H9 (cell line): Measurements from ENCODE around the gene TMEM181. TPM values are rescaled to one million over a fixed set of nuclear protein-coding genes. Genes with fewer than 3 reads are reported as not detected.

Source experiments
- DNase-seq: peaks from one replicate; pipeline ENCODE4 v3.0.0-alpha.2; 2017
- H2AFZ ChIP-seq: one replicate; pipeline ENCODE4 v1.6.1; 2013; ENCODE audit warnings: mild to moderate bottlenecking, low read length, control low read depth, moderate library complexity
- H2AK5ac ChIP-seq: 2 replicates; pipeline ENCODE4 v1.6.1; 2013; ENCODE audit warnings: low read length, control low read depth, mixed read lengths; ENCODE audit not compliant: insufficient read length
- H2BK120ac ChIP-seq: one replicate; pipeline ENCODE4 v1.6.1; 2013; ENCODE audit warnings: low read depth, mild to moderate bottlenecking, low read length, control low read depth, inconsistent platforms; ENCODE audit not compliant: poor library complexity, severe bottlenecking
- H2BK12ac ChIP-seq: 2 replicates; pipeline ENCODE4 v1.6.1; 2013; ENCODE audit warnings: low read length, control low read depth, mixed read lengths, low read depth; ENCODE audit not compliant: insufficient read length
- H2BK15ac ChIP-seq: 2 replicates; pipeline ENCODE4 v1.6.1; 2013; ENCODE audit warnings: low read depth, low read length, control low read depth
- H2BK20ac ChIP-seq: one replicate; pipeline ENCODE4 v1.6.1; 2013; ENCODE audit warnings: low read depth, mild to moderate bottlenecking, low read length, control low read depth, inconsistent platforms; ENCODE audit not compliant: poor library complexity, severe bottlenecking
- H2BK5ac ChIP-seq: 2 replicates; pipeline ENCODE4 v1.6.1; 2013; ENCODE audit warnings: low read length, control low read depth, mixed read lengths; ENCODE audit not compliant: insufficient read length
- H3K14ac ChIP-seq: 2 replicates; pipeline ENCODE4 v1.6.1; 2013; ENCODE audit warnings: low read length, control low read depth; ENCODE audit not compliant: insufficient read depth
- H3K18ac ChIP-seq: 2 replicates; pipeline ENCODE4 v1.6.1; 2013; ENCODE audit warnings: low read depth, mild to moderate bottlenecking, mixed read lengths, low read length, control low read depth; ENCODE audit not compliant: insufficient read length
- H3K23ac ChIP-seq: 2 replicates; pipeline ENCODE4 v1.6.1; 2013; ENCODE audit warnings: low read length, control low read depth, mixed read lengths, low read depth; ENCODE audit not compliant: insufficient read length
- H3K23me2 ChIP-seq: 2 replicates; pipeline ENCODE4 v1.6.1; 2013; ENCODE audit warnings: low read depth, mild to moderate bottlenecking, mixed read lengths, low read length, control low read depth; ENCODE audit not compliant: insufficient read length, poor library complexity, severe bottlenecking
- H3K27ac ChIP-seq: 2 replicates; pipeline ENCODE4 v1.5.1; 2013; ENCODE audit warnings: low read length, control low read depth, mixed read lengths, low read depth; ENCODE audit not compliant: insufficient read length
- H3K27me3 ChIP-seq: 2 replicates; pipeline ENCODE4 v1.6.1; 2013; ENCODE audit warnings: low read length, control low read depth, inconsistent platforms; ENCODE audit not compliant: insufficient read depth
- H3K4ac ChIP-seq: 2 replicates; pipeline ENCODE4 v1.6.1; 2013; ENCODE audit warnings: low read depth, mild to moderate bottlenecking, control low read depth, inconsistent platforms, low read length, moderate library complexity
- H3K4me1 ChIP-seq: 2 replicates; pipeline ENCODE4 v1.6.1; 2013; ENCODE audit warnings: low read length, control low read depth, inconsistent platforms; ENCODE audit not compliant: insufficient read depth
- H3K4me2 ChIP-seq: 2 replicates; pipeline ENCODE4 v1.6.1; 2013; ENCODE audit warnings: low read length, control low read depth, mixed read lengths; ENCODE audit not compliant: insufficient read length, insufficient read depth
- H3K56ac ChIP-seq: 2 replicates; pipeline ENCODE4 v1.6.1; 2013; ENCODE audit warnings: low read depth, mild to moderate bottlenecking, mixed read lengths, low read length, control low read depth; ENCODE audit not compliant: insufficient read length
- H3K79me1 ChIP-seq: 2 replicates; pipeline ENCODE4 v1.6.1; 2013; ENCODE audit warnings: low read depth, mild to moderate bottlenecking, moderate library complexity, low read length, control low read depth, inconsistent platforms; ENCODE audit not compliant: insufficient read depth, poor library complexity, severe bottlenecking
- H3K79me2 ChIP-seq: 2 replicates; pipeline ENCODE4 v1.6.1; 2013; ENCODE audit warnings: low read length, control low read depth, inconsistent platforms; ENCODE audit not compliant: insufficient read depth
- H3K9ac ChIP-seq: 2 replicates; pipeline ENCODE4 v1.6.1; 2013; ENCODE audit warnings: low read length, control low read depth, mixed read lengths; ENCODE audit not compliant: insufficient read length; ENCODE audit errors: extremely low read depth
- H3K9me3 ChIP-seq: one replicate; pipeline ENCODE4 v1.6.1; 2013; ENCODE audit warnings: low read depth, low read length, inconsistent platforms; ENCODE audit not compliant: control insufficient read depth
- H3T11ph ChIP-seq: one replicate; pipeline ENCODE4 v1.6.1; 2013; ENCODE audit warnings: mild to moderate bottlenecking, low read length, control low read depth, inconsistent platforms
- H4K20me1 ChIP-seq: one replicate; pipeline ENCODE4 v1.6.1; 2013; ENCODE audit not compliant: control insufficient read depth, insufficient read length, insufficient read depth
- H4K5ac ChIP-seq: 2 replicates; pipeline ENCODE4 v1.6.1; 2013; ENCODE audit warnings: low read depth, mild to moderate bottlenecking, mixed read lengths, low read length, control low read depth; ENCODE audit not compliant: insufficient read length
- H4K8ac ChIP-seq: replicated peaks from 2 replicates; pipeline ENCODE4 v1.6.1; 2013; ENCODE audit warnings: low read length, control low read depth, mixed read lengths, low read depth; ENCODE audit not compliant: insufficient read length
- H4K91ac ChIP-seq: 2 replicates; pipeline ENCODE4 v1.6.1; 2013; ENCODE audit warnings: low read depth, mild to moderate bottlenecking, moderate library complexity, mixed read lengths, low read length, control low read depth; ENCODE audit not compliant: insufficient read length
- H3K27ac Mint-ChIP-seq, 3 experiments: 2 replicates in 2 of 3; 3 replicates in 1 of 3; pipeline ENCODE4 v1.8.0; 2020 to 2021; ENCODE audit warnings: mixed read lengths in 3 of 3, mild to moderate bottlenecking in 1 of 3, moderate library complexity in 1 of 3
- H3K27me3 Mint-ChIP-seq: 2 replicates; pipeline ENCODE4 v1.8.0; 2021; ENCODE audit warnings: low read depth, mild to moderate bottlenecking, moderate library complexity, mixed read lengths
- H3K36me3 Mint-ChIP-seq, 3 experiments: 2 replicates in 2 of 3; 3 replicates in 1 of 3; pipeline ENCODE4 v1.8.0; 2020 to 2021; ENCODE audit warnings: low read depth in 3 of 3, mixed read lengths in 3 of 3; ENCODE audit not compliant: insufficient read depth in 1 of 3
- H3K4me1 Mint-ChIP-seq, 2 experiments: 2 replicates each; pipeline ENCODE4 v1.8.0; 2020; ENCODE audit warnings: mixed read lengths in 2 of 2
- H3K4me3 Mint-ChIP-seq, 2 experiments: 2 replicates in 1 of 2; 3 replicates in 1 of 2; pipeline ENCODE4 v1.8.0; 2020 to 2021; ENCODE audit warnings: mild to moderate bottlenecking in 2 of 2, mixed read lengths in 2 of 2, moderate library complexity in 1 of 2
- H3K9me3 Mint-ChIP-seq, 2 experiments: 2 replicates in 1 of 2; 3 replicates in 1 of 2; pipeline ENCODE4 v1.8.0; 2020; ENCODE audit warnings: mild to moderate bottlenecking in 2 of 2, mixed read lengths in 2 of 2, moderate library complexity in 1 of 2
- WGBS: extraction: QIAGEN DNeasy Blood & Tissue Kit; methylation state at CpG from one replicate; pipeline ENCODE4 v1.1.7; 2013; ENCODE audit warnings: missing lambda C conversion rate, low lambda C conversion rate, mixed read lengths; ENCODE audit not compliant: insufficient read length; ENCODE audit errors: extremely low coverage; 5-methylcytosine and 5-hydroxymethylcytosine counted together
- total RNA-seq: library from RNA; stranded (reverse); gene quantifications from 2 replicates; pipeline ENCODE4 v1.2.1, GENCODE V29; 2021
- TF ChIP-seq, protein P1 (sequence below): fragments of 200-600 bp; sonication (generic); conservative IDR thresholded peaks from 3 replicates; pipeline ENCODE4 v1.8.0; 2021; ENCODE audit warnings: antibody characterized with exemption, mild to moderate bottlenecking

The TMEM181 gene
- total RNA-seq, 1 experiment from 2014 or later = 24.4 TPM

DNA sequence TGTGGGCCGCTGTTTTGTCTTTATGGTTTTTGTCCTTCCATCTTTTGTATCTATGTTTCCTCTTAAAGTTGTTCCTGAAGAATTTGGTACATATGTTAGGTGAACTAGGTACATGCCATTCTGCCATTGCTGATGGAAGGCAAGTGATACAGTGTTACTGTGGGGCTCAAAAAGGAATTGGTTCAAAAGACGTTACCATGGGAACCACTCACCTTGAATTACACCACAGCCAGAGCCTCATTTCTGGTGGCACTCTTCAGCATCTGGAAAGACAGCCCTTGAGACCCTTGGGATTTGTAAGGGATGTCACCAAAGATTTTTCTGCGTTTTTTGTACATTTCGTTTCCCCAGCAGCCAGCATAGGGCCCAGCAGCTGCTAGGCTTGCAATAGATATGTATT, 31.9 kb downstream of the TMEM181 start:
- Histone ChIP-seq H2BK5ac (no peak overlapping the region), H3K14ac (no peak overlapping the region), H3K27me3 (no peaks in the 10 kb centered on the region), H4K8ac (no peak overlapping the region), H3K9me3 (no peaks in the 10 kb centered on the region), H3K4ac (no peak overlapping the region), H3K79me2 (no peaks in the 10 kb centered on the region), H2AFZ (no peak overlapping the region), H2AK5ac (no peak overlapping the region), H3K4me2 (no peak overlapping the region), H3K18ac (no peak overlapping the region), H2BK120ac (no peak overlapping the region), H4K5ac (no peak overlapping the region), H3K23ac (no peak overlapping the region), H2BK20ac (no peak overlapping the region), H3K27ac (no peak overlapping the region), H2BK15ac (no peak overlapping the region), H3K9ac (no peak overlapping the region), H3K79me1 (no peaks in the 10 kb centered on the region), H4K20me1 (no peaks in the 10 kb centered on the region), H3K4me1 (no peaks in the 10 kb centered on the region), H4K91ac (no peak overlapping the region), H3K23me2 (no peaks in the 10 kb centered on the region), H3T11ph (no peak overlapping the region), H2BK12ac (no peak overlapping the region), H3K56ac (no peak overlapping the region)
- Mint-ChIP-seq H3K9me3 (no peaks in the 10 kb centered on the region), H3K27ac (no peak overlapping the region), H3K27me3 (no peaks in the 10 kb centered on the region), H3K4me3 (no peak overlapping the region), H3K36me3 (peaks cover 31 to 90% (median 84%) of the 10 kb centered on the region in 3 experiments), H3K4me1 (no peaks in the 10 kb centered on the region)
- TF ChIP-seq, protein P1, sequence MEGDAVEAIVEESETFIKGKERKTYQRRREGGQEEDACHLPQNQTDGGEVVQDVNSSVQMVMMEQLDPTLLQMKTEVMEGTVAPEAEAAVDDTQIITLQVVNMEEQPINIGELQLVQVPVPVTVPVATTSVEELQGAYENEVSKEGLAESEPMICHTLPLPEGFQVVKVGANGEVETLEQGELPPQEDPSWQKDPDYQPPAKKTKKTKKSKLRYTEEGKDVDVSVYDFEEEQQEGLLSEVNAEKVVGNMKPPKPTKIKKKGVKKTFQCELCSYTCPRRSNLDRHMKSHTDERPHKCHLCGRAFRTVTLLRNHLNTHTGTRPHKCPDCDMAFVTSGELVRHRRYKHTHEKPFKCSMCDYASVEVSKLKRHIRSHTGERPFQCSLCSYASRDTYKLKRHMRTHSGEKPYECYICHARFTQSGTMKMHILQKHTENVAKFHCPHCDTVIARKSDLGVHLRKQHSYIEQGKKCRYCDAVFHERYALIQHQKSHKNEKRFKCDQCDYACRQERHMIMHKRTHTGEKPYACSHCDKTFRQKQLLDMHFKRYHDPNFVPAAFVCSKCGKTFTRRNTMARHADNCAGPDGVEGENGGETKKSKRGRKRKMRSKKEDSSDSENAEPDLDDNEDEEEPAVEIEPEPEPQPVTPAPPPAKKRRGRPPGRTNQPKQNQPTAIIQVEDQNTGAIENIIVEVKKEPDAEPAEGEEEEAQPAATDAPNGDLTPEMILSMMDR = no peak
- WGBS = no CpG with 5 or more reads among the region's 4 CpGs
- no peak for DNase-seq
